HepG2 (cell line): ENCODE measurements around the gene SNAPIN. TPM values are rescaled to one million over a fixed set of nuclear protein-coding genes. Genes with fewer than 3 reads are reported as not detected.

Experiments used
- ATAC-seq: fragments of 200-7000 bp; cut with Tn5 transposase; 3 replicates; pipeline ENCODE4 v1.9.1; 2020; ENCODE audit warnings: mild to moderate bottlenecking, moderate library complexity
- BruUV-seq: library from RNA; stranded (reverse); fragments of 400-500 nt; replicated peaks from 2 replicates; lab custom pipeline; 2021; lab: Mats Ljungman, UMichigan
- CTCF ChIA-PET: fragments of 300-600 bp; formaldehyde crosslinking; extraction: SDS; loops from one replicate; lab custom pipeline; 2021; ENCODE audit warnings: low total read pairs, inconsistent platforms, low intra/inter-chr PET ratio; lab: Yijun Ruan, JAX
- POLR2A ChIA-PET: fragments of 350-600 bp; sonication (Branson Sonifier 250); formaldehyde crosslinking; loops from one replicate; lab custom pipeline; 2020; ENCODE audit warnings: antibody characterized with exemption, inconsistent platforms; lab: Yijun Ruan, JAX
- DNase-seq: peaks from one replicate; pipeline ENCODE4 v3.0.0-alpha.2; 2015; ENCODE audit warnings: low spot score
- FAIRE-seq: peaks from 3 replicates; lab custom pipeline; 2011; peaks lifted over from hg19 to GRCh38; lab: Jason Lieb, UNC
- H2AFZ ChIP-seq: one replicate; pipeline ENCODE4 v1.6.1; 2011; ENCODE audit warnings: low read length, inconsistent platforms
- H3K27ac ChIP-seq: fragments of 300-600 bp; 3 replicates; pipeline ENCODE4 v1.8.0; 2011; ENCODE audit warnings: mixed run types, mild to moderate bottlenecking, mixed read lengths, low read length, inconsistent platforms; ENCODE audit not compliant: insufficient read depth; ENCODE audit errors: extremely low read length
- H3K27me3 ChIP-seq, 2 experiments: fragments of 200-600 bp in 1 of 2; 2 replicates in 1 of 2; 3 replicates in 1 of 2; pipeline versions ENCODE4 v1.6.0 to v1.8.0; 2011; ENCODE audit warnings: low read length in 2 of 2, mild to moderate bottlenecking in 2 of 2, moderate library complexity in 2 of 2, inconsistent platforms in 1 of 2; ENCODE audit not compliant: insufficient read depth in 2 of 2, control insufficient read depth in 1 of 2
- H3K36me3 ChIP-seq, 2 experiments: fragments of 200-600 bp in 1 of 2; replicated peaks in 1 of 2; 2 replicates in 1 of 2; 3 replicates in 1 of 2; pipeline versions ENCODE4 v1.5.1 to v1.8.0; 2011; ENCODE audit warnings: low read length in 2 of 2, inconsistent platforms in 1 of 2; ENCODE audit not compliant: insufficient read depth in 2 of 2, control insufficient read depth in 1 of 2
- H3K4me1 ChIP-seq: 2 replicates; pipeline ENCODE4 v1.5.1; 2012; ENCODE audit warnings: low read length, inconsistent platforms; ENCODE audit not compliant: insufficient read depth
- H3K4me2 ChIP-seq: 2 replicates; pipeline ENCODE4 v1.6.0; 2011; ENCODE audit warnings: low read depth, low read length, inconsistent platforms
- H3K4me3 ChIP-seq, 3 experiments: fragments of 200-600 bp in 1 of 3; sonication (generic), shearing (Covaris generic) in 1 of 3; replicated peaks in 1 of 3; 2 replicates each; pipeline ENCODE4 v1.5.1; 2011 to 2016; ENCODE audit warnings: low read length in 3 of 3, inconsistent platforms in 2 of 3, low read depth in 2 of 3, mild to moderate bottlenecking in 2 of 3, control low read depth in 1 of 3, mixed read lengths in 1 of 3; ENCODE audit not compliant: insufficient read depth in 1 of 3
- H3K79me2 ChIP-seq: one replicate; pipeline ENCODE4 v1.6.1; 2011; ENCODE audit warnings: low read length, inconsistent platforms; ENCODE audit not compliant: insufficient read depth
- H3K9ac ChIP-seq: 2 replicates; pipeline ENCODE4 v1.6.0; 2011; ENCODE audit warnings: mild to moderate bottlenecking, low read depth, low read length, inconsistent platforms; ENCODE audit not compliant: insufficient read depth
- H3K9me3 ChIP-seq: 2 replicates; pipeline ENCODE4 v1.5.1; 2012; ENCODE audit warnings: mild to moderate bottlenecking, low read length
- H4K20me1 ChIP-seq: 2 replicates; pipeline ENCODE4 v1.6.0; 2011; ENCODE audit warnings: inconsistent platforms, mild to moderate bottlenecking, low read length, moderate library complexity; ENCODE audit not compliant: insufficient read depth
- ARHGAP35 ChIP-seq: sonication (generic); formaldehyde crosslinking; IDR thresholded peaks from 2 replicates; pipeline ENCODE4 v1.9.0; 2022; ENCODE audit warnings: mild to moderate bottlenecking, inconsistent platforms, moderate library complexity, missing genetic modification reagents, borderline replicate concordance
- CREBL2 ChIP-seq: sonication (generic); formaldehyde crosslinking; IDR thresholded peaks from 2 replicates; pipeline ENCODE4 v1.8.1; 2023; ENCODE audit warnings: missing genetic modification reagents, mild to moderate bottlenecking, borderline replicate concordance
- IKZF1 ChIP-seq: fragments of 450-650 bp; IDR thresholded peaks from 2 replicates; pipeline ENCODE4 v1.7.1; 2016
- KAT8 ChIP-seq: IDR thresholded peaks from 2 replicates; pipeline ENCODE4 v1.6.1; 2016; ENCODE audit warnings: missing genetic modification reagents, missing compliant biosample characterization
- KLF13 ChIP-seq: sonication (generic); formaldehyde crosslinking; IDR thresholded peaks from 2 replicates; pipeline ENCODE4 v1.4.0; 2020; ENCODE audit warnings: mild to moderate bottlenecking, missing genetic modification reagents
- MATR3 ChIP-seq: sonication (generic); formaldehyde crosslinking; IDR thresholded peaks from 2 replicates; pipeline ENCODE4 v1.4.0; 2020; ENCODE audit warnings: missing genetic modification reagents
- PHF21A ChIP-seq: sonication (generic); formaldehyde crosslinking; IDR thresholded peaks from 2 replicates; pipeline ENCODE4 v1.5.0; 2020; ENCODE audit warnings: mild to moderate bottlenecking, missing genetic modification reagents
- RFX5 ChIP-seq: IDR thresholded peaks from 2 replicates; pipeline ENCODE4 v1.6.1; 2011; ENCODE audit warnings: low read depth, low read length, improper control_type of control experiment
- SALL2 ChIP-seq: sonication (generic); formaldehyde crosslinking; IDR thresholded peaks from 2 replicates; pipeline ENCODE4 v1.8.1; 2023; ENCODE audit warnings: mild to moderate bottlenecking, missing genetic modification reagents, inconsistent platforms
- SP2 ChIP-seq: sonication (generic); formaldehyde crosslinking; IDR thresholded peaks from 2 replicates; pipeline ENCODE4 v1.5.1; 2020; ENCODE audit warnings: mild to moderate bottlenecking, missing genetic modification reagents
- SRY ChIP-seq: sonication (generic); formaldehyde crosslinking; IDR thresholded peaks from 2 replicates; pipeline ENCODE4 v1.8.0; 2022; ENCODE audit warnings: mild to moderate bottlenecking, missing genetic modification reagents
- ZC3H4 ChIP-seq: sonication (generic); formaldehyde crosslinking; IDR thresholded peaks from 2 replicates; pipeline ENCODE4 v1.4.0; 2020; ENCODE audit warnings: missing genetic modification reagents, borderline replicate concordance
- ZFP36L2 ChIP-seq: sonication (generic); formaldehyde crosslinking; IDR thresholded peaks from 2 replicates; pipeline ENCODE4 v1.4.0; 2020; ENCODE audit warnings: missing genetic modification reagents
- ZFP37 ChIP-seq: sonication (generic); formaldehyde crosslinking; IDR thresholded peaks from 2 replicates; pipeline ENCODE4 v1.4.0; 2020; ENCODE audit warnings: missing genetic modification reagents, borderline replicate concordance
- ZFP41 ChIP-seq: sonication (generic); formaldehyde crosslinking; IDR thresholded peaks from 2 replicates; pipeline ENCODE4 v1.4.0; 2020; ENCODE audit warnings: mild to moderate bottlenecking, missing genetic modification reagents, borderline replicate concordance
- ZNF552 ChIP-seq: sonication (generic); formaldehyde crosslinking; IDR thresholded peaks from 2 replicates; pipeline ENCODE4 v1.9.0; 2022; ENCODE audit warnings: missing genetic modification reagents, mild to moderate bottlenecking, borderline replicate concordance
- ZNF576 ChIP-seq: sonication (generic); formaldehyde crosslinking; IDR thresholded peaks from 2 replicates; pipeline ENCODE4 v1.4.0; 2020; ENCODE audit warnings: mild to moderate bottlenecking, missing genetic modification reagents
- ZNF800 ChIP-seq: sonication (generic); formaldehyde crosslinking; IDR thresholded peaks from 2 replicates; pipeline ENCODE4 v1.4.0; 2020; ENCODE audit warnings: missing genetic modification reagents
- ZNF879 ChIP-seq: sonication (generic); formaldehyde crosslinking; IDR thresholded peaks from 2 replicates; pipeline ENCODE4 v1.8.1; 2023; ENCODE audit warnings: missing genetic modification reagents
- WGBS: methylation state at CpG from one replicate; pipeline ENCODE4 v1.1.6; 2017; ENCODE audit warnings: low lambda C conversion rate; 5-methylcytosine and 5-hydroxymethylcytosine counted together
- in situ Hi-C: cut with HindIII; loops from 2 replicates; pipeline ENCODE4 v1.10.0; 2017; ENCODE audit warnings: low pct_unique_long_range_greater_than_20kb; ENCODE audit not compliant: extremely low pct_ligation_motif_present
- intact Hi-C: fragments of 100-400 bp; cut with micrococcal nuclease; formaldehyde crosslinking; loops from one replicate; pipeline ENCODE4 v1.10.0; 2022; ENCODE audit not compliant: unreplicated experiment
- polyA plus RNA-seq, 8 experiments: library from polyadenylated mRNA; depleted of rRNA in 3 of 8; stranded (reverse) in 7 of 8; unstranded in 1 of 8; fragments of >200 nt; fragmentation: Illumina TruSeq in 4 of 8; extraction: Trizol in 4 of 8; gene quantifications; 2 replicates each; pipeline versions ENCODE4 v1.2.1 to v1.2.3, GENCODE V29; 2011 to 2016; ENCODE audit warnings: low read depth in 4 of 8, missing spikeins in 1 of 8, mixed read lengths in 1 of 8; ENCODE audit not compliant: insufficient read depth in 1 of 8
- total RNA-seq, 5 experiments: library from RNA; depleted of rRNA; stranded (reverse); fragments of >200 nt; fragmentation: Illumina TruSeq; extraction: Trizol; gene quantifications; 2 replicates each; pipeline ENCODE4 v1.2.3, GENCODE V29; 2016; ENCODE audit warnings: low read depth in 1 of 5
- TF ChIP-seq, protein P1 (sequence below): IDR thresholded peaks from 2 replicates; pipeline ENCODE4 v1.6.1; 2016; ENCODE audit warnings: mild to moderate bottlenecking

The SNAPIN gene
- total and polyA plus RNA-seq, 2 of the 13 experiments (the other 11 are each of a cell fraction or from before 2014, with no cell fraction given): 23.9 to 25.7 TPM

- POLR2A ChIA-PET: interaction anchor here (0.7 to 2.1 kb wide), 12 partner anchors 9 to 319 kb away, joined by 3 to 9 read pairs (median 4); partner anchors contain the start of genes CHTOP, INTS3, RPS27 and S100A1
- TF ChIP-seq ZNF800 (CRISPR knock-in tag): no peak
- peak; percentile 64 for TF ChIP-seq SP2
- TF ChIP-seq SRY: peak; percentile 2; the same call in 1 of the 2 replicates
- TF ChIP-seq PHF21A (CRISPR knock-in tag): peak; percentile 95
- no peak for TF ChIP-seq ZC3H4 (CRISPR knock-in tag)
- TF ChIP-seq ZNF552 (CRISPR knock-in tag): no peak
- no peak for TF ChIP-seq ZFP41 (CRISPR knock-in tag)
- no peak for TF ChIP-seq IKZF1
- no peak for TF ChIP-seq SALL2
- TF ChIP-seq KAT8: peak; percentile 77
- TF ChIP-seq ZFP36L2 (CRISPR knock-in tag): no peak
- no peak for TF ChIP-seq CREBL2 (CRISPR knock-in tag)
- no peak for TF ChIP-seq KLF13 (CRISPR knock-in tag)
- TF ChIP-seq MATR3: no peak
- TF ChIP-seq ARHGAP35: no peak
- peak; percentile 94 for TF ChIP-seq RFX5
- no peak for TF ChIP-seq ZNF576
- TF ChIP-seq, protein P1, sequence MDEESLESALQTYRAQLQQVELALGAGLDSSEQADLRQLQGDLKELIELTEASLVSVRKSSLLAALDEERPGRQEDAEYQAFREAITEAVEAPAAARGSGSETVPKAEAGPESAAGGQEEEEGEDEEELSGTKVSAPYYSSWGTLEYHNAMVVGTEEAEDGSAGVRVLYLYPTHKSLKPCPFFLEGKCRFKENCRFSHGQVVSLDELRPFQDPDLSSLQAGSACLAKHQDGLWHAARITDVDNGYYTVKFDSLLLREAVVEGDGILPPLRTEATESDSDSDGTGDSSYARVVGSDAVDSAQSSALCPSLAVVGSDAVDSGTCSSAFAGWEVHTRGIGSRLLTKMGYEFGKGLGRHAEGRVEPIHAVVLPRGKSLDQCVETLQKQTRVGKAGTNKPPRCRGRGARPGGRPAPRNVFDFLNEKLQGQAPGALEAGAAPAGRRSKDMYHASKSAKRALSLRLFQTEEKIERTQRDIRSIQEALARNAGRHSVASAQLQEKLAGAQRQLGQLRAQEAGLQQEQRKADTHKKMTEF (CRISPR knock-in tag): peak; percentile 76; the same call in 1 of the 2 replicates
- TF ChIP-seq ZNF879 (CRISPR knock-in tag): no peak
- TF ChIP-seq ZFP37 (CRISPR knock-in tag): no peak
Observed at GRCh38 chr1:153670859-153671627, 12.5 kb downstream of the SNAPIN start, which contains the start of gene ILF2. ILF2 (minus strand) TSS chr1:153670993; CDS start chr1:153670922, 71 bp downstream.

More at GRCh38 chr1:153670859-153671627, 12.5 kb downstream of the SNAPIN start, which contains the start of gene ILF2:
- Histone ChIP-seq H4K20me1 (no peaks in the 10 kb centered on the region), H2AFZ (peak within 1 kb of the TSS; percentile 91), H3K27me3 (no peaks in the 10 kb centered on the region; a peak in 1 of 5 replicates), H3K9ac (peak within 1 kb of the TSS; percentile 96), H3K4me3 (peak within 1 kb of the TSS; percentile 65 to 92 (median 83)), H3K27ac (peak within 1 kb of the TSS; percentile 90), H3K36me3 (peaks cover 16 to 31% of the 10 kb centered on the region in 2 experiments), H3K4me1 (peaks cover 29% of the 10 kb centered on the region), H3K4me2 (peak within 1 kb of the TSS; percentile 81), H3K9me3 (no peaks in the 10 kb centered on the region), H3K79me2 (peaks cover 33% of the 10 kb centered on the region)
- CTCF ChIA-PET: interaction anchor here (1.2 kb wide), 1 partner anchor 78 kb away, joined by 5 read pairs; no protein-coding TSS in a partner anchor
- ATAC-seq (peak; percentile 96), DNase-seq (peak; percentile 99), FAIRE-seq (peak; percentile 79)
- BruUV-seq: no TSS peak
- intact Hi-C loops (loop anchor here (5.0 kb wide), 2 partner anchors 39 to 56 kb away; partner anchors contain the start of genes CHTOP and INTS3), in situ Hi-C loops (no loop called here)
- under 1% methylated on average over 35 of the region's 35 CpGs for WGBS
